ENCODE data around the gene TAF11L13.

TAF11L13 gene

DNA sequence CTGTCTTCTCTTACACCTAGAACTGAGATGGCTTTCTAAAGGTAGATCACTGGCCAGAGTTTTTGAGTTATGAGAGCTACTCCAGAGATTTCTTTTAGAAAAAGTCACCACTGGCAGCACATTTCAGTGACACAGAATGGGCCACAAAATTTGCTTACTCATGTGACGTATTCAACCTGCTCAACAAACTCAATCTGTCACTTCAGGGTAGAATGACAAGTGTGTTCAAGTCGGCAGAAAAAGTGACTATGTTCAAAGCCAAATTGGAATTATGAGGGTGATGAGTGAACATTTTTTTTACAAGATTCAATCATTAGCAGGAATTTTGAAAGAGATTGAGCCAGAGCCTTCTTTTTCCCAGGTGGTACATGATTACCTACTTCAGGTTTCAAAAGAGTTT lies 48.8 kb downstream of the TAF11L13 start:
- DNase-seq: no peak
